ENCODE measurements around the gene STUM.

STUM gene

GRCh38 chr1:226649244-226649643 is 100.7 kb downstream of the STUM start:
- no peak for TF ChIP-seq CTCF (conservative IDR thresholded peaks at IDR 0.05)
- no peak overlapping the region for H3K27ac ChIP-seq

- H3K27ac ChIP-seq = no peak overlapping the region
Observed at GRCh38 chr1:226649780-226650179, 101.2 kb downstream of the STUM start.

GRCh38 chr1:226650236-226650841 is 101.8 kb downstream of the STUM start:
- H3K27ac ChIP-seq = no peak overlapping the region
- TF ChIP-seq ZFX (IDR thresholded peaks at IDR 0.05) (no peak), CTCF (conservative IDR thresholded peaks at IDR 0.05) (no peak)

More at GRCh38 chr1:226649780-226650179, 101.2 kb downstream of the STUM start:
- TF ChIP-seq ZFX (IDR thresholded peaks at IDR 0.05) (no peak), CTCF (conservative IDR thresholded peaks at IDR 0.05) (no peak)

DNA sequence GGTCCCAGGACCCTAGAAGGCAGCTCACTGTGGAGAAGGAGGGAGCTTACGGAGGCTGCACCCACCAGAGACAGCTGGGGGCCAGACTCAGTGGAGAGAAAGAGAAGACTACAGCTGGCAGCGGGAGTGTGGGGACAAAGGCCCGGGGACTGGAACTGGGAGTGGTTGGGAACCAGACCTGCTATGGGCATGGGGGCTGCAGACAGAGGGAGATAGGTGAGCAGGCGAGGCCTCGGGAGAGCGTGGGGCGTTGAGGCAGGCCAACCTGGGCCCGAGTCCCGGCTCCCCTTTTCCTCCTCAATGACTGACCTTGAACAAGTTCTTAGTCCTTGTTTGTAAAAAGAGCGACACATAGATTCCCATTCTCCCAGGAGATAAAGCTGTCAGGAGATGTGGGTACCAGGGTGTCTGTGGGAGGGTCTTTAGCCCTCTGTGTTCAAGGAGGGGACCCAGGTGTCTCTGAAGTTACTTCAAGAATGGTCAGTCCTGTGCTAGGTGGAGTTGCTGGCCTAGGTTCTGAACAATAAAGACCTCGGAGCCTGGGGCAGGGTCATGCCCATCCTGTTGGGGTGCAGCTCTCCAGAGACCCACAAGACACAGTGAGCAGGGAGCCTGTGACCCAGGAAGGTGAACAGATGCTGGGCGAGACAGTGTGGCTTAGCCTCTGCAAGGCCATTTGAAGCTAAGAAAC is 102.6 kb downstream of the STUM start:
- no peak overlapping the region for H3K27ac ChIP-seq
- TF ChIP-seq CTCF (conservative IDR thresholded peaks at IDR 0.05) (no peak), ZFX (IDR thresholded peaks at IDR 0.05) (no peak)

GRCh38 chr1:226651732-226652105 is 103.2 kb downstream of the STUM start:
- H3K27ac ChIP-seq = no peak overlapping the region
- TF ChIP-seq ZFX (IDR thresholded peaks at IDR 0.05) = no peak
- no peak for TF ChIP-seq CTCF (conservative IDR thresholded peaks at IDR 0.05)

DNA sequence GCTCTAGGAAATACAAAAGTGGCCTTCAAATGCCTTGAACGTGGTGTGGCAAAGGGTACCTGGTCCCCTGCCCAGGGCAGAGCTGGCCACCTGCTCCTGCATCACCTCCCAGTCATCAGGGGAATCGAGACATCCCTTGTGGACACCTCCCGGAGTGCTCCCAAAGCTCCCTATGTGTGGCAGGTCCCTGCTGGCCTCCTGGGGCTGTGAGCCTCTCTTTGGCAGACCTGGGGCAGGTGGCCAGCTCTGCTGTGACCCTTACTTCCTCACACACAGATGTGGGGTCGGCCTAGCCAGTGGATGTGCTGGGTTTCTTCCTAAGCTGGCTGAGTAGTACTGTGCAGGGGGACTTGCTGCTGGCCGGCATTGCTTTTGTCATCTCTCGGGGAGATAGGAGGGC is 104.0 kb downstream of the STUM start:
- TF ChIP-seq CTCF (conservative IDR thresholded peaks at IDR 0.05) (no peak), ZFX (IDR thresholded peaks at IDR 0.05) (no peak)
- H3K27ac ChIP-seq = no peak overlapping the region

- TF ChIP-seq ZFX (IDR thresholded peaks at IDR 0.05) = no peak
- TF ChIP-seq CTCF (conservative IDR thresholded peaks at IDR 0.05) = no peak
- H3K27ac ChIP-seq = no peak overlapping the region
Observed at GRCh38 chr1:226653311-226653921, 104.9 kb downstream of the STUM start.
